Endothelial cell of umbilical vein (primary cell): ENCODE data around the gene CLEC16A. TPM values are rescaled to one million over a fixed set of nuclear protein-coding genes. Genes with fewer than 3 reads are reported as not detected.

Source experiments
- BruUV-seq: library from RNA; stranded (reverse); fragments of 400-500 nt; replicated peaks from 2 replicates; lab custom pipeline; 2021; lab: Mats Ljungman, UMichigan
- CTCF ChIA-PET: fragments of 300-600, 350-600 bp; sonication (Branson Sonifier 250); formaldehyde crosslinking; loops from one replicate; lab custom pipeline; 2021; ENCODE audit warnings: antibody characterized with exemption, inconsistent platforms; lab: Charles Lee
- POLR2A ChIA-PET: fragments of 300-600, 350-600 bp; sonication (Branson Sonifier 250); formaldehyde crosslinking; loops from one replicate; lab custom pipeline; 2021; ENCODE audit warnings: antibody characterized with exemption, inconsistent platforms; lab: Charles Lee
- DNase-seq: peaks from one replicate; pipeline ENCODE4 v3.0.0-alpha.2; 2011; ENCODE audit warnings: low read depth, low spot score
- FAIRE-seq: peaks from 2 replicates; lab custom pipeline; 2011; peaks lifted over from hg19 to GRCh38; lab: Jason Lieb, UNC
- H2AFZ ChIP-seq: 2 replicates; pipeline ENCODE4 v1.6.0; 2012; ENCODE audit warnings: low read depth, low read length, control low read depth, inconsistent platforms
- H3K27ac ChIP-seq: 2 replicates; pipeline ENCODE4 v1.5.1; 2011; ENCODE audit warnings: low read depth, mild to moderate bottlenecking, control low read depth, low read length, moderate library complexity; ENCODE audit not compliant: insufficient read depth
- H3K27me3 ChIP-seq, 2 experiments: 2 replicates each; pipeline versions ENCODE4 v1.6.0 to v1.6.1; 2011; ENCODE audit warnings: low read length in 2 of 2, mixed read lengths in 1 of 2; ENCODE audit not compliant: control insufficient read depth in 2 of 2, insufficient read depth in 2 of 2
- H3K36me3 ChIP-seq, 2 experiments: 2 replicates in 1 of 2; 3 replicates in 1 of 2; pipeline ENCODE4 v1.5.1; 2011; ENCODE audit warnings: low read length in 2 of 2, mild to moderate bottlenecking in 1 of 2, moderate library complexity in 1 of 2; ENCODE audit not compliant: control insufficient read depth in 2 of 2, insufficient read depth in 2 of 2; ENCODE audit errors: extremely low read depth in 1 of 2
- H3K4me1 ChIP-seq: 3 replicates; pipeline ENCODE4 v1.5.1; 2011; ENCODE audit warnings: mild to moderate bottlenecking, low read length; ENCODE audit not compliant: control insufficient read depth, insufficient read depth; ENCODE audit errors: extremely low read depth
- H3K4me2 ChIP-seq: 2 replicates; pipeline ENCODE4 v1.6.1; 2011; ENCODE audit warnings: low read length, control low read depth, mixed read lengths; ENCODE audit not compliant: insufficient read depth
- H3K4me3 ChIP-seq, 3 experiments: fragments of 200-600 bp in 1 of 3; sonication (generic), shearing (Covaris generic) in 1 of 3; replicated peaks in 1 of 3; 2 replicates each; pipeline ENCODE4 v1.5.1; 2011 to 2016; ENCODE audit warnings: control low read depth in 3 of 3, low read length in 3 of 3, mild to moderate bottlenecking in 2 of 3, inconsistent platforms in 1 of 3, low read depth in 1 of 3, moderate library complexity in 1 of 3; ENCODE audit not compliant: insufficient read depth in 1 of 3
- H3K79me2 ChIP-seq: 2 replicates; pipeline ENCODE4 v1.6.0; 2012; ENCODE audit warnings: low read length, inconsistent platforms; ENCODE audit not compliant: control insufficient read depth, insufficient read depth
- H3K9ac ChIP-seq: replicated peaks from 2 replicates; pipeline ENCODE3; 2011; ENCODE audit warnings: low read length, control low read depth; ENCODE audit not compliant: insufficient read depth; ENCODE audit errors: extremely low read depth
- H3K9me1 ChIP-seq: replicated peaks from 3 replicates; pipeline ENCODE4 v1.6.0; 2011; ENCODE audit warnings: mild to moderate bottlenecking, low read length; ENCODE audit not compliant: control insufficient read depth, insufficient read depth; ENCODE audit errors: extremely low read depth
- H3K9me3 ChIP-seq: replicated peaks from 2 replicates; pipeline ENCODE4 v1.5.1; 2012; ENCODE audit warnings: low read length, inconsistent platforms; ENCODE audit not compliant: control insufficient read depth, insufficient read depth
- H4K20me1 ChIP-seq: replicated peaks from 2 replicates; pipeline ENCODE3; 2011; ENCODE audit warnings: mild to moderate bottlenecking, low read length; ENCODE audit not compliant: control insufficient read depth, insufficient read depth; ENCODE audit errors: extremely low read depth
- CTCF ChIP-seq, 2 donors: IDR thresholded peaks; 1 replicate in 1 of 2; 2 replicates in 1 of 2; pipeline ENCODE4 v1.5.1; 2011; ENCODE audit warnings: low read length in 2 of 2, mild to moderate bottlenecking in 2 of 2, moderate library complexity in 2 of 2, control low read depth in 1 of 2, inconsistent platforms in 1 of 2, low read depth in 1 of 2; ENCODE audit not compliant: insufficient read depth in 1 of 2; ENCODE audit errors: extremely low read depth in 1 of 2
- EZH2 ChIP-seq: IDR thresholded peaks from 2 replicates; pipeline ENCODE4 v1.6.1; 2012; ENCODE audit warnings: borderline replicate concordance, low read depth, mild to moderate bottlenecking, moderate library complexity, low read length, inconsistent platforms; ENCODE audit not compliant: severe bottlenecking
- FOS ChIP-seq: IDR thresholded peaks from 2 replicates; pipeline ENCODE4 v1.6.1; 2011; ENCODE audit warnings: mild to moderate bottlenecking, low read length, moderate library complexity, borderline replicate concordance; ENCODE audit not compliant: insufficient read depth
- GATA2 ChIP-seq: IDR thresholded peaks from 2 replicates; pipeline ENCODE4 v1.7.0; 2011; ENCODE audit warnings: low read depth, mild to moderate bottlenecking, moderate library complexity, mixed read lengths, low read length; ENCODE audit not compliant: insufficient read length, insufficient read depth
- JUN ChIP-seq: IDR thresholded peaks from 2 replicates; pipeline ENCODE4 v1.6.1; 2011; ENCODE audit warnings: borderline replicate concordance, low read depth; ENCODE audit not compliant: insufficient read length, insufficient read depth
- MYC ChIP-seq: IDR thresholded peaks from one replicate; pipeline ENCODE4 v1.6.1; 2011; ENCODE audit warnings: mild to moderate bottlenecking, low read depth, low read length
- POLR2A ChIP-seq: IDR thresholded peaks from 2 replicates; pipeline ENCODE4 v1.6.1; 2012; ENCODE audit warnings: low read depth, mild to moderate bottlenecking, control low read depth, low read length
- POLR2AphosphoS5 ChIP-seq: IDR thresholded peaks from 2 replicates; pipeline ENCODE4 v1.6.1; 2012; ENCODE audit warnings: low read depth, mild to moderate bottlenecking, control low read depth, low read length, moderate library complexity; ENCODE audit not compliant: insufficient read depth
- dilution Hi-C: fragments of 300-500 bp; cut with MboI; formaldehyde crosslinking; loops from one replicate; pipeline ENCODE4 v1.15.0; 2019; ENCODE audit warnings: low sequenced_read_pairs; ENCODE audit not compliant: extremely low pct_ligation_motif_present
- intact Hi-C: fragments of 100-400 bp; cut with micrococcal nuclease; formaldehyde crosslinking; loops from one replicate; pipeline ENCODE4 v1.10.0; 2022
- polyA plus RNA-seq, 4 experiments: library from polyadenylated mRNA; depleted of rRNA in 3 of 4; stranded (reverse) in 3 of 4; unstranded in 1 of 4; fragments of >200 nt; gene quantifications; 2 replicates each; pipeline versions ENCODE4 v1.2.1 to v1.2.3, GENCODE V29; 2011 to 2012; ENCODE audit warnings: missing spikeins in 1 of 4
- total RNA-seq: library from RNA; stranded (reverse); gene quantifications from 2 replicates; pipeline ENCODE4 v1.2.3, GENCODE V29; 2021
- TF ChIP-seq, protein P1 (sequence below): IDR thresholded peaks from 2 replicates; pipeline ENCODE4 v1.6.1; 2011; ENCODE audit not compliant: insufficient read depth, insufficient read length

The CLEC16A gene
- total and polyA plus RNA-seq, 2 donors (not counting 3 experiments of a cell fraction or from before 2014, with no cell fraction given): 11.4 to 23.3 TPM

- peaks cover 0 to 2% of the 10 kb centered on the region in 2 experiments for H3K36me3 ChIP-seq
- intact Hi-C loops (no loop called here), dilution Hi-C loops (no loop called here)
- no TSS peak for BruUV-seq
- H3K9me1 ChIP-seq: no peaks in the 10 kb centered on the region
- no peaks in the 10 kb centered on the region for H4K20me1 ChIP-seq
- H3K9me3 ChIP-seq: no peaks in the 10 kb centered on the region
- FAIRE-seq: no peak
- no peak overlapping the region for H3K27ac ChIP-seq
- DNase-seq: no peak
- ChIA-PET POLR2A (no interaction called here), CTCF (interaction anchor here (1.3 to 3.3 kb wide), 4 partner anchors 12 to 273 kb away, joined by 5 to 17 read pairs (median 12); partner anchors contain the start of gene SOCS1)
- no peak overlapping the region for H2AFZ ChIP-seq
- H3K4me3 ChIP-seq: no peak overlapping the region
- peaks cover 13% of the 10 kb centered on the region for H3K4me1 ChIP-seq
- no peaks in the 10 kb centered on the region for H3K27me3 ChIP-seq
- no peaks in the 10 kb centered on the region for H3K79me2 ChIP-seq
- TF ChIP-seq MYC (no peak), CTCF (IDR thresholded peaks at IDR 0.05; ENCODE audit: extremely low read depth in 1 of 2, insufficient read depth in 1 of 2, low read depth in 1 of 2, low read length in 2 of 2) (no peak), POLR2AphosphoS5 (no peak), EZH2 (no peak), POLR2A (no peak), FOS (no peak), JUN (no peak), GATA2 (no peak)
- TF ChIP-seq, protein P1, sequence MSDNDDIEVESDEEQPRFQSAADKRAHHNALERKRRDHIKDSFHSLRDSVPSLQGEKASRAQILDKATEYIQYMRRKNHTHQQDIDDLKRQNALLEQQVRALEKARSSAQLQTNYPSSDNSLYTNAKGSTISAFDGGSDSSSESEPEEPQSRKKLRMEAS: no peak
- H3K4me2 ChIP-seq: peak overlapping the region; percentile 4
- H3K9ac ChIP-seq: no peak overlapping the region
These were observed 38.8 kb downstream of the CLEC16A start for GRCh38 chr16:10983159-10983558.
